Testis (tissue), 3 donors: ENCODE measurements around the gene TAB3. TPM values are rescaled to one million over a fixed set of nuclear protein-coding genes. Genes with fewer than 3 reads are reported as not detected.
A peak's percentile ranks its signal among the peaks of the same experiment; 100 is the strongest.

Experiments used
- DNase-seq: peaks from one replicate; pipeline ENCODE4 v3.0.0-alpha.2; 2019
- H3K27ac ChIP-seq, 2 donors: fragments of 200-600 bp; sonication (generic); one replicate each; pipeline ENCODE4 v1.5.1; 2019
- H3K27me3 ChIP-seq: fragments of 200-600 bp; sonication (generic); one replicate; pipeline ENCODE4 v1.5.1; 2019
- H3K36me3 ChIP-seq: fragments of 200-600 bp; sonication (generic); one replicate; pipeline ENCODE4 v1.5.1; 2017; ENCODE audit warnings: low read depth; ENCODE audit errors: missing control alignments
- H3K4me1 ChIP-seq: fragments of 200-600 bp; sonication (generic); one replicate; pipeline ENCODE4 v1.5.1; 2019
- H3K4me3 ChIP-seq, 2 donors: fragments of 200-600 bp; sonication (generic); one replicate each; pipeline ENCODE4 v1.5.1; 2017 to 2019
- H3K9me3 ChIP-seq: fragments of 200-600 bp; sonication (generic); one replicate; pipeline ENCODE4 v1.5.1; 2017
- CTCF ChIP-seq, 3 experiments: fragments of 450-650 bp in 2 of 3; fragments of 200-600 bp in 1 of 3; sonication (generic) in 1 of 3; IDR thresholded peaks; one replicate each; pipeline ENCODE4 v1.5.1; 2016 to 2019; ENCODE audit warnings: antibody characterized with exemption in 3 of 3, mild to moderate bottlenecking in 2 of 3, moderate library complexity in 1 of 3
- POLR2A ChIP-seq: fragments of 450-650 bp; IDR thresholded peaks from one replicate; pipeline ENCODE4 v1.6.1; 2017; ENCODE audit warnings: antibody characterized with exemption, mild to moderate bottlenecking, moderate library complexity
- WGBS, 2 donors: methylation state at CpG; one replicate each; pipeline ENCODE4 v1.1.5; 2018; 5-methylcytosine and 5-hydroxymethylcytosine counted together
- intact Hi-C: fragments of 100-400 bp; cut with DNase I; formaldehyde crosslinking; loops from one replicate; pipeline ENCODE4 v1.15.1; 2023; ENCODE audit warnings: low total_unique reads
- polyA plus RNA-seq: library from polyadenylated mRNA; stranded (reverse); fragments of 350-450 nt; fragmentation: Illumina TruSeq; extraction: RNeasy Lipid Tissue Mini Kit (QIAGEN cat#74804); gene quantifications from one replicate; pipeline ENCODE4 v1.2.3, GENCODE V29; 2014; ENCODE audit warnings: low read depth, low replicate concordance; ENCODE audit not compliant: insufficient read depth
- total RNA-seq, 2 donors: library from RNA; depleted of rRNA; stranded (reverse); fragments of >200 nt; gene quantifications; one replicate each; pipeline ENCODE4 v1.2.3, GENCODE V29; 2016

Gene TAB3
- total and polyA plus RNA-seq, 3 donors from 2014 or later: 33.0 to 181 (median 166) TPM

- Histone ChIP-seq H3K27me3 (no peaks in the 10 kb centered on the region), H3K36me3 (no peaks in the 10 kb centered on the region), H3K4me3 (no peak overlapping the region), H3K27ac (no peak overlapping the region), H3K9me3 (no peaks in the 10 kb centered on the region), H3K4me1 (no peaks in the 10 kb centered on the region)
- intact Hi-C loops: no loop called here
- TF ChIP-seq POLR2A (no peak), CTCF (IDR thresholded peaks at IDR 0.05) (no peak)
- DNase-seq: no peak
- 57 to 80% methylated on average over 1 of the region's 1 CpG for WGBS, 2 donors
Observed at GRCh38 chrX:30892591-30892990, 3.5 kb upstream of the TAB3 start.

- Histone ChIP-seq H3K27ac (peak overlapping the region; percentile 88 to 90), H3K9me3 (no peaks in the 10 kb centered on the region), H3K27me3 (no peaks in the 10 kb centered on the region), H3K4me3 (peak overlapping the region; percentile 77 to 80), H3K4me1 (no peaks in the 10 kb centered on the region), H3K36me3 (no peaks in the 10 kb centered on the region)
- TF ChIP-seq POLR2A (no peak), CTCF (IDR thresholded peaks at IDR 0.05) (no peak)
- WGBS, 2 donors: 0 to 5% methylated on average over 8 to 10 of the region's 45 CpGs
- intact Hi-C loops: no loop called here
- DNase-seq: no peak
Observed at GRCh38 chrX:30888526-30889146, 418 bp downstream of the TAB3 start.

GRCh38 chrX:30887721-30888120 is 1.3 kb downstream of the TAB3 start:
- TF ChIP-seq POLR2A (no peak), CTCF (IDR thresholded peaks at IDR 0.05) (no peak)
- H3K27me3 ChIP-seq: no peaks in the 10 kb centered on the region
- intact Hi-C loops: no loop called here
- H3K9me3 ChIP-seq: no peaks in the 10 kb centered on the region
- H3K36me3 ChIP-seq: no peaks in the 10 kb centered on the region
- DNase-seq: no peak
- peak overlapping the region in 1 of 2 donors; percentile 80 for H3K4me3 ChIP-seq
- peak overlapping the region in 1 of 2 donors; percentile 90 for H3K27ac ChIP-seq
- 19 to 33% methylated on average over 4 of the region's 4 CpGs for WGBS, 2 donors
- no peaks in the 10 kb centered on the region for H3K4me1 ChIP-seq

- Histone ChIP-seq H3K9me3 (no peaks in the 10 kb centered on the region), H3K4me3 (peak overlapping the region in 1 of 2 donors; percentile 80), H3K27ac (peak overlapping the region in 1 of 2 donors; percentile 14), H3K4me1 (no peaks in the 10 kb centered on the region), H3K36me3 (no peaks in the 10 kb centered on the region), H3K27me3 (no peaks in the 10 kb centered on the region)
- intact Hi-C loops: no loop called here
- DNase-seq: no peak
- TF ChIP-seq POLR2A: no peak
- no peak for TF ChIP-seq CTCF (IDR thresholded peaks at IDR 0.05)
- WGBS, 2 donors: 31 to 37% methylated on average over 5 of the region's 5 CpGs
Observed at GRCh38 chrX:30887288-30887687, 1.8 kb downstream of the TAB3 start.

- Histone ChIP-seq H3K9me3 (no peaks in the 10 kb centered on the region), H3K27me3 (no peaks in the 10 kb centered on the region), H3K4me3 (no peak overlapping the region), H3K27ac (peak overlapping the region; percentile 55 to 75), H3K4me1 (no peaks in the 10 kb centered on the region), H3K36me3 (no peaks in the 10 kb centered on the region)
- WGBS, 2 donors: 43 to 45% methylated on average over 2 of the region's 2 CpGs
- intact Hi-C loops: no loop called here
- DNase-seq: no peak
- TF ChIP-seq CTCF (IDR thresholded peaks at IDR 0.05) (no peak), POLR2A (no peak)
Observed at GRCh38 chrX:30885136-30885535, 3.9 kb downstream of the TAB3 start.
